IPS-18a (cell line): Measurements from ENCODE around the gene GGACT.
"Not testable (repeated sequence)": the region's sequence is repeated elsewhere in the genome, so short reads cannot be mapped to it uniquely, and the experiment has no call there.

Experiments
- H3K27ac ChIP-seq: one replicate; pipeline ENCODE4 v1.5.1; 2013; ENCODE audit warnings: low read length
- H3K27me3 ChIP-seq: one replicate; pipeline ENCODE4 v1.6.1; 2013; ENCODE audit warnings: mild to moderate bottlenecking, low read length; ENCODE audit not compliant: control insufficient read depth, insufficient read depth
- H3K36me3 ChIP-seq: one replicate; pipeline ENCODE4 v1.6.1; 2013; ENCODE audit warnings: low read depth, low read length; ENCODE audit not compliant: control insufficient read depth
- H3K4me1 ChIP-seq: one replicate; pipeline ENCODE4 v1.6.1; 2013; ENCODE audit warnings: low read depth, low read length; ENCODE audit not compliant: control insufficient read depth
- H3K4me3 ChIP-seq: one replicate; pipeline ENCODE4 v1.5.1; 2013; ENCODE audit warnings: low read length
- H3K9ac ChIP-seq: one replicate; pipeline ENCODE4 v1.6.1; 2013; ENCODE audit warnings: mild to moderate bottlenecking, low read length, moderate library complexity
- H3K9me3 ChIP-seq: one replicate; pipeline ENCODE4 v1.6.1; 2013; ENCODE audit warnings: low read depth, low read length; ENCODE audit not compliant: control insufficient read depth

GGACT gene

GRCh38 chr13:100618897-100619296 is 30.3 kb upstream of the GGACT start:
- H3K27me3 ChIP-seq, result not testable (repeated sequence)
- Histone ChIP-seq H3K36me3 (peaks cover 13% of the 10 kb centered on the region), H3K9me3 (peaks cover 14% of the 10 kb centered on the region)

GRCh38 chr13:100613031-100613430 is 24.4 kb upstream of the GGACT start:
- Histone ChIP-seq H3K4me1 (no peaks in the 10 kb centered on the region), H3K27ac (no peak overlapping the region), H3K36me3 (peaks cover 10% of the 10 kb centered on the region), H3K9me3 (peaks cover 7% of the 10 kb centered on the region), H3K27me3 (no peaks in the 10 kb centered on the region), H3K4me3 (no peak overlapping the region), H3K9ac (no peak overlapping the region)

More at GRCh38 chr13:100618897-100619296, 30.3 kb upstream of the GGACT start:
- H3K9ac ChIP-seq, H3K4me1 ChIP-seq, H3K27ac ChIP-seq, H3K4me3 ChIP-seq: not testable (repeated sequence)

GRCh38 chr13:100611678-100612492 is 23.3 kb upstream of the GGACT start:
- H3K4me1 ChIP-seq, result no peaks in the 10 kb centered on the region
- no peak overlapping the region for H3K4me3 ChIP-seq
- no peaks in the 10 kb centered on the region for H3K9me3 ChIP-seq
- no peaks in the 10 kb centered on the region for H3K27me3 ChIP-seq
- H3K36me3 ChIP-seq, result peaks cover 10% of the 10 kb centered on the region
- no peak overlapping the region for H3K9ac ChIP-seq
- no peak overlapping the region for H3K27ac ChIP-seq

GRCh38 chr13:100610391-100611347 is 22.1 kb upstream of the GGACT start:
- Histone ChIP-seq H3K4me1 (no peaks in the 10 kb centered on the region), H3K27ac (no peak overlapping the region), H3K36me3 (peaks cover 10% of the 10 kb centered on the region), H3K4me3 (no peak overlapping the region), H3K9me3 (no peaks in the 10 kb centered on the region), H3K9ac (no peak overlapping the region), H3K27me3 (no peaks in the 10 kb centered on the region)

GRCh38 chr13:100608906-100609305 is 20.3 kb upstream of the GGACT start:
- Histone ChIP-seq H3K9ac (no peak overlapping the region), H3K27ac (no peak overlapping the region), H3K36me3 (peaks cover 12% of the 10 kb centered on the region), H3K27me3 (no peaks in the 10 kb centered on the region), H3K4me3 (no peak overlapping the region), H3K9me3 (no peaks in the 10 kb centered on the region), H3K4me1 (no peaks in the 10 kb centered on the region)

- Histone ChIP-seq H3K4me3 (no peak overlapping the region), H3K27me3 (no peaks in the 10 kb centered on the region), H3K27ac (no peak overlapping the region), H3K36me3 (peaks cover 13% of the 10 kb centered on the region), H3K9ac (no peak overlapping the region), H3K9me3 (no peaks in the 10 kb centered on the region), H3K4me1 (no peaks in the 10 kb centered on the region)
Observed at GRCh38 chr13:100608489-100608888, 19.9 kb upstream of the GGACT start.

GRCh38 chr13:100604918-100605710 is 16.5 kb upstream of the GGACT start:
- Histone ChIP-seq H3K9me3 (no peaks in the 10 kb centered on the region), H3K9ac (no peak overlapping the region), H3K27ac (no peak overlapping the region), H3K36me3 (peaks cover 6% of the 10 kb centered on the region), H3K4me1 (no peaks in the 10 kb centered on the region), H3K27me3 (no peaks in the 10 kb centered on the region), H3K4me3 (no peak overlapping the region)

- no peaks in the 10 kb centered on the region for H3K9me3 ChIP-seq
- no peak overlapping the region for H3K9ac ChIP-seq
- no peak overlapping the region for H3K4me3 ChIP-seq
- H3K27ac ChIP-seq, result no peak overlapping the region
- H3K27me3 ChIP-seq, result no peaks in the 10 kb centered on the region
- no peaks in the 10 kb centered on the region for H3K4me1 ChIP-seq
- peaks cover 3% of the 10 kb centered on the region for H3K36me3 ChIP-seq
Observed at GRCh38 chr13:100602493-100603111, 14.0 kb upstream of the GGACT start.

- no peak overlapping the region for H3K27ac ChIP-seq
- no peaks in the 10 kb centered on the region for H3K4me1 ChIP-seq
- no peak overlapping the region for H3K4me3 ChIP-seq
- no peaks in the 10 kb centered on the region for H3K27me3 ChIP-seq
- H3K36me3 ChIP-seq, result peaks cover 3% of the 10 kb centered on the region
- no peaks in the 10 kb centered on the region for H3K9me3 ChIP-seq
- H3K9ac ChIP-seq, result no peak overlapping the region
Observed at GRCh38 chr13:100601716-100602115, 13.1 kb upstream of the GGACT start.

GRCh38 chr13:100600915-100601314 is 12.3 kb upstream of the GGACT start:
- H3K36me3 ChIP-seq, result peaks cover 3% of the 10 kb centered on the region
- H3K27ac ChIP-seq, result no peak overlapping the region
- no peaks in the 10 kb centered on the region for H3K4me1 ChIP-seq
- H3K9ac ChIP-seq, result no peak overlapping the region
- H3K27me3 ChIP-seq, result no peaks in the 10 kb centered on the region
- no peak overlapping the region for H3K4me3 ChIP-seq
- H3K9me3 ChIP-seq, result no peaks in the 10 kb centered on the region

- no peaks in the 10 kb centered on the region for H3K9me3 ChIP-seq
- H3K9ac ChIP-seq, result no peak overlapping the region
- H3K27me3 ChIP-seq, result no peaks in the 10 kb centered on the region
- no peaks in the 10 kb centered on the region for H3K4me1 ChIP-seq
- H3K4me3 ChIP-seq, result no peak overlapping the region
- no peak overlapping the region for H3K27ac ChIP-seq
- H3K36me3 ChIP-seq, result peaks cover 3% of the 10 kb centered on the region
Observed at GRCh38 chr13:100600461-100600860, 11.9 kb upstream of the GGACT start.
